ENCODE measurements around the gene ZNHIT6. TPM values are rescaled to one million over a fixed set of nuclear protein-coding genes. Genes with fewer than 3 reads are reported as not detected.

ZNHIT6 gene
- 19.9 and 20.4 TPM in 2 replicates for total RNA-seq
- long read RNA-seq, partial matches to known transcripts = 0 of 5 reads
- long read RNA-seq, other reads (novel, unspliced or antisense) = 2 of 5 reads

- TF ChIP-seq CTCF (conservative IDR thresholded peaks at IDR 0.05) = peak; percentile 60
- peak; percentile 69 for DNase-seq (ENCODE audit: low read depth, low spot score)
- Mint-ChIP-seq H3K4me1 (peaks cover 14% of the 10 kb centered on the region), H3K27ac (ENCODE audit: unreplicated experiment) (no peak within 1 kb of the TSS), H3K9me3 (no peaks in the 10 kb centered on the region), H3K27me3 (ENCODE audit: low read depth) (no peaks in the 10 kb centered on the region), H3K36me3 (ENCODE audit: low read depth) (peaks cover 18% of the 10 kb centered on the region), H3K4me3 (no peak within 1 kb of the TSS)
These were observed at the start of gene ZNHIT6 for GRCh38 chr1:85707990-85708828. Gene ZNHIT6 (minus strand): TSS chr1:85708433. CDS start chr1:85708284, 149 bp downstream.

- Mint-ChIP-seq H3K27me3 (ENCODE audit: low read depth) (peaks cover 6% of the 10 kb centered on the region), H3K36me3 (ENCODE audit: low read depth) (no peaks in the 10 kb centered on the region), H3K4me3 (no peak overlapping the region), H3K27ac (ENCODE audit: unreplicated experiment) (no peak overlapping the region), H3K9me3 (peaks cover 2% of the 10 kb centered on the region), H3K4me1 (no peaks in the 10 kb centered on the region)
- DNase-seq (ENCODE audit: low read depth, low spot score) = no peak
- no peak for TF ChIP-seq CTCF (conservative IDR thresholded peaks at IDR 0.05)
These were observed 48.6 kb upstream of the ZNHIT6 start for GRCh38 chr1:85756864-85757263.

- Mint-ChIP-seq H3K27ac (ENCODE audit: unreplicated experiment) (no peak overlapping the region), H3K4me3 (no peak overlapping the region)
These were observed 39.9 kb upstream of the ZNHIT6 start for GRCh38 chr1:85748120-85748519.

GRCh38 chr1:85746777-85747176, 38.5 kb upstream of the ZNHIT6 start:
- Mint-ChIP-seq H3K36me3 (ENCODE audit: low read depth) (no peaks in the 10 kb centered on the region), H3K4me3 (no peak overlapping the region), H3K4me1 (no peaks in the 10 kb centered on the region), H3K27me3 (ENCODE audit: low read depth) (no peaks in the 10 kb centered on the region), H3K27ac (ENCODE audit: unreplicated experiment) (no peak overlapping the region), H3K9me3 (no peaks in the 10 kb centered on the region)
- no peak for DNase-seq (ENCODE audit: low read depth, low spot score)
- TF ChIP-seq CTCF (conservative IDR thresholded peaks at IDR 0.05) = no peak

More at GRCh38 chr1:85748120-85748519, 39.9 kb upstream of the ZNHIT6 start:
- Mint-ChIP-seq H3K36me3 (ENCODE audit: low read depth) (no peaks in the 10 kb centered on the region), H3K9me3 (no peaks in the 10 kb centered on the region), H3K4me1 (no peaks in the 10 kb centered on the region), H3K27me3 (ENCODE audit: low read depth) (no peaks in the 10 kb centered on the region)
- TF ChIP-seq CTCF (conservative IDR thresholded peaks at IDR 0.05) = no peak
- DNase-seq (ENCODE audit: low read depth, low spot score) = no peak

- H3K4me1 Mint-ChIP-seq = no peaks in the 10 kb centered on the region
- no peaks in the 10 kb centered on the region for H3K9me3 Mint-ChIP-seq
- H3K36me3 Mint-ChIP-seq (ENCODE audit: low read depth) = no peaks in the 10 kb centered on the region
- H3K27ac Mint-ChIP-seq (ENCODE audit: unreplicated experiment) = no peak overlapping the region
- DNase-seq (ENCODE audit: low read depth, low spot score) = no peak
- TF ChIP-seq CTCF (conservative IDR thresholded peaks at IDR 0.05) = no peak
- no peaks in the 10 kb centered on the region for H3K27me3 Mint-ChIP-seq (ENCODE audit: low read depth)
- H3K4me3 Mint-ChIP-seq = no peak overlapping the region
These were observed 35.6 kb upstream of the ZNHIT6 start for GRCh38 chr1:85743814-85744213.

Measured in neural crest cell (in vitro differentiated cells).